ENCODE data around the gene ALDH18A1. TPM values are rescaled to one million over a fixed set of nuclear protein-coding genes. Genes with fewer than 3 reads are reported as not detected.

Gene ALDH18A1
- total and polyA plus RNA-seq, 2 of the 8 experiments (the other 6 are each of a cell fraction or from before 2014, with no cell fraction given) = 59.6 to 128 TPM

- Histone ChIP-seq H3K4me3 (ENCODE audit: extremely low read depth in 1 of 4, insufficient read depth in 2 of 4, low read depth in 3 of 4, low read length in 4 of 4) (no peak overlapping the region), H2BK12ac (ENCODE audit: low read depth, low read length) (no peak overlapping the region), H3K36me3 (ENCODE audit: control insufficient read depth in 2 of 4, insufficient read depth in 4 of 4, low read length in 3 of 4) (no peaks in the 10 kb centered on the region), H3K14ac (ENCODE audit: insufficient read length) (no peak overlapping the region), H3K4ac (replicated peaks; ENCODE audit: insufficient read length, low read depth, low read length) (no peak overlapping the region), H3K27me3 (replicated peaks in 1 of 4; ENCODE audit: control insufficient read depth in 3 of 4, extremely low read depth in 1 of 4, insufficient read depth in 3 of 4, low read length in 3 of 4) (no peaks in the 10 kb centered on the region; a peak in 3 of 7 replicates), H2AK5ac (ENCODE audit: low read depth, low read length) (no peak overlapping the region), H3K4me2 (ENCODE audit: insufficient read depth in 1 of 2, low read depth in 2 of 2, low read length in 2 of 2) (no peak overlapping the region), H3K4me1 (replicated peaks in 1 of 4; ENCODE audit: control insufficient read depth in 3 of 4, insufficient read depth in 4 of 4, low read length in 3 of 4) (peaks cover 2 to 8% (median 3%) of the 10 kb centered on the region in 4 experiments; a peak in 5 of 7 replicates), H4K91ac (replicated peaks; ENCODE audit: insufficient read length, low read length) (no peak overlapping the region), H4K5ac (ENCODE audit: insufficient read length, low read depth, low read length) (no peak overlapping the region), H4K8ac (ENCODE audit: extremely low read depth, insufficient read depth, low read length) (no peak overlapping the region), H2BK5ac (ENCODE audit: low read depth, low read length) (no peak overlapping the region), H3K56ac (replicated peaks; ENCODE audit: insufficient read length, low read depth, low read length) (no peak overlapping the region), H3K79me1 (ENCODE audit: low read depth, low read length) (no peaks in the 10 kb centered on the region; the same call in 1 of the 2 replicates), H3K9ac (replicated peaks in 1 of 4; ENCODE audit: extremely low read depth in 1 of 4, low read depth in 3 of 4, low read length in 3 of 4) (no peak overlapping the region), H3K18ac (ENCODE audit: extremely low read depth, low read length) (no peak overlapping the region), H3K23ac (ENCODE audit: insufficient read length) (no peak overlapping the region), H3K79me2 (ENCODE audit: control insufficient read depth in 1 of 2, insufficient read depth in 2 of 2, low read length in 2 of 2) (peaks cover 0 to 4% of the 10 kb centered on the region in 2 experiments; a peak in 1 of 4 replicates), H3K23me2 (ENCODE audit: low read depth, low read length) (peaks cover 14% of the 10 kb centered on the region), H2BK15ac (ENCODE audit: low read length) (no peak overlapping the region), H2BK120ac (replicated peaks; ENCODE audit: low read depth, low read length) (no peak overlapping the region), H2AFZ (ENCODE audit: low read length) (no peak overlapping the region), H3K9me3 (ENCODE audit: insufficient read depth in 2 of 2, low read depth in 1 of 2, low read length in 1 of 2) (no peaks in the 10 kb centered on the region), H2BK20ac (ENCODE audit: low read length) (no peak overlapping the region), H3K27ac (ENCODE audit: low read depth, low read length) (no peak overlapping the region), H4K20me1 (replicated peaks in 1 of 2; ENCODE audit: control insufficient read depth in 1 of 2, insufficient read depth in 2 of 2, low read length in 2 of 2) (peaks cover 6 to 7% of the 10 kb centered on the region in 2 experiments)
- CTCF ChIA-PET (ENCODE audit: partially characterized antibody) = interaction anchor here (0.9 to 1.6 kb wide), 2 partner anchors 84 to 134 kb away, joined by 3 to 8 read pairs; no protein-coding TSS in a partner anchor
- 0 out of 2 replicates have a peak, but pooled peaks have one; percentile 38 for TF ChIP-seq CEBPB (IDR thresholded peaks at IDR 0.05; ENCODE audit: low read depth, low read length)
- TF ChIP-seq TBP (IDR thresholded peaks at IDR 0.05; ENCODE audit: low read depth, low read length) = no peak
- FAIRE-seq (no peak), DNase-seq (ENCODE audit: low read depth in 1 of 2, low spot score in 2 of 2) (no peak)
- 98% methylated on average over 7 of the region's 7 CpGs; no CpG with 5 or more reads in 1 of the 2 experiments for WGBS, 2 experiments (ENCODE audit: extremely low coverage in 1 of 2, insufficient coverage in 1 of 2, insufficient read length in 1 of 2, insufficient replicate concordance in 2 of 2, low coverage in 1 of 2, low lambda C conversion rate in 2 of 2, missing lambda C conversion rate in 1 of 2)
- POLR2A ChIA-PET (ENCODE audit: partially characterized antibody) = no interaction called here
Measured at GRCh38 chr10:95564291-95564690, 92.2 kb downstream of the ALDH18A1 start.

All from H1 (cell line).